Right lobe of liver (tissue), 6 donors: Measurements from ENCODE around the gene CAMTA1. TPM values are rescaled to one million over a fixed set of nuclear protein-coding genes. Genes with fewer than 3 reads are reported as not detected.

Source experiments
- ATAC-seq, 4 donors: fragments of 200-7000 bp; cut with Tn5 transposase; one replicate each; pipeline ENCODE4 v1.9.1; 2020; ENCODE audit warnings: mild to moderate bottlenecking in 4 of 4, moderate library complexity in 4 of 4
- DNase-seq, 3 donors: peaks; one replicate each; pipeline ENCODE4 v3.0.0-alpha.2; 2020
- H3K27ac ChIP-seq, 3 donors: fragments of 200-600 bp; one replicate each; pipeline ENCODE4 v1.8.0; 2022
- H3K27me3 ChIP-seq, 2 donors: fragments of 200-600 bp; one replicate each; pipeline ENCODE4 v1.8.0; 2022
- H3K36me3 ChIP-seq, 4 donors: fragments of 200-600 bp; sonication (generic) in 1 of 4; one replicate each; pipeline versions ENCODE4 v1.5.1 to v1.8.0; 2017 to 2022; ENCODE audit warnings: control low read depth in 1 of 4
- H3K4me1 ChIP-seq, 4 donors: fragments of 200-600 bp; sonication (generic) in 1 of 4; one replicate each; pipeline versions ENCODE4 v1.5.1 to v1.8.0; 2017 to 2022; ENCODE audit warnings: control low read depth in 1 of 4
- H3K4me3 ChIP-seq, 3 donors: fragments of 200-600 bp; one replicate each; pipeline ENCODE4 v1.8.0; 2022
- H3K9me3 ChIP-seq, 4 donors: fragments of 200-600 bp; sonication (generic) in 1 of 4; one replicate each; pipeline versions ENCODE4 v1.5.1 to v1.8.0; 2017 to 2022; ENCODE audit warnings: control low read depth in 1 of 4
- CTCF ChIP-seq, 4 donors: fragments of 200-600 bp in 3 of 4; fragments of 450-650 bp in 1 of 4; IDR thresholded peaks; one replicate each; pipeline versions ENCODE4 v1.5.1 to v1.8.0; 2016 to 2022; ENCODE audit warnings: antibody characterized with exemption in 4 of 4, mild to moderate bottlenecking in 2 of 4
- POLR2A ChIP-seq: fragments of 450-650 bp; IDR thresholded peaks from one replicate; pipeline ENCODE4 v1.6.1; 2017; ENCODE audit warnings: antibody characterized with exemption, mild to moderate bottlenecking
- WGBS: methylation state at CpG from one replicate; pipeline ENCODE4 v1.1.6; 2018; ENCODE audit warnings: low coverage, low lambda C conversion rate; ENCODE audit not compliant: insufficient coverage; ENCODE audit errors: missing lambda C conversion rate; 5-methylcytosine and 5-hydroxymethylcytosine counted together
- intact Hi-C, 2 donors: fragments of 100-400 bp; cut with DNase I; formaldehyde crosslinking; loops; one replicate each; pipeline versions ENCODE4 v1.11.2 to v1.14.1; 2022
- total RNA-seq, 6 experiments: library from RNA; depleted of rRNA in 2 of 6; stranded (reverse); fragments of >200 nt in 2 of 6; fragmentation: NEBNext Ultra II Directional in 3 of 6; extraction: Animal tissue kit (Norgen Biotek cat#: 25700) in 3 of 6; gene quantifications; one replicate each; pipeline versions ENCODE4 v1.1.0 to v1.2.4, GENCODE V29; 2016 to 2023
- donor health status: DM: no; HTN: yes; CAD: no.
- donor health status: DM: no; HTN: no; CAD: no.
- donor health status: DM: no; HTN: no; CAD: no.
- donor health status: DM: no; HTN: yes; CAD: no.
- donor health status: DM: no; HTN: yes; CAD: no.

CAMTA1 gene
- total RNA-seq, 6 experiments from 2014 or later, result 32.3 to 49.4 (median 37.2) TPM

GRCh38 chr1:7355646-7356045 lies 570.4 kb downstream of the CAMTA1 start:
- no peaks in the 10 kb centered on the region for H3K9me3 ChIP-seq
- TF ChIP-seq POLR2A, result no peak
- no peak for TF ChIP-seq CTCF (IDR thresholded peaks at IDR 0.05)

DNA sequence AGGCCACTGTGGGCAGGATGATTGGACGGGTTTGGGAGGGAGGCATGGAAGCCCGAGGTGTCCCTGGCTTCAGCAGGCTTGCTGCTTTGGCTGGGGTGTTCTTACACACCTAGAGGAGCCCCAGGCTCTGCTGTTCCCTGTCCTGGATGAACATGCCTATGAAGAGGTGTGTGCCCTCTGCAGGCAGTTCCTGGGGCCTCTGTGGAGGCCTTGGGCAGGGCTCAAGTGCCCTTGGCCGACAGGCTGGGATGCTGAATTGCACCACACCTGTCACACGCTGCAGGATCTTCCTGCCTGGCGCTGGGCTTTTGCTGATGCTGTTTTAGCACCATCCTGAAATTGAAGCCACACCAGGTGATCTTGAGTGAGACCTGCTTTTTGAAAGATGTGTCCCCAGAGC lies 570.8 kb downstream of the CAMTA1 start:
- ATAC-seq (no peak), DNase-seq (no peak)
- Histone ChIP-seq H3K4me3 (no peak overlapping the region), H3K36me3 (no peaks in the 10 kb centered on the region), H3K4me1 (no peaks in the 10 kb centered on the region), H3K9me3 (no peaks in the 10 kb centered on the region), H3K27ac (no peak overlapping the region), H3K27me3 (no peaks in the 10 kb centered on the region)
- intact Hi-C loops, result no loop called here
- no CpG with 5 or more reads among the region's 5 CpGs for WGBS
- no peak for TF ChIP-seq CTCF (IDR thresholded peaks at IDR 0.05)
- TF ChIP-seq POLR2A, result no peak

More at GRCh38 chr1:7355646-7356045, 570.4 kb downstream of the CAMTA1 start:
- no peaks in the 10 kb centered on the region for H3K4me1 ChIP-seq
- ATAC-seq (no peak), DNase-seq (no peak)
- no peak overlapping the region for H3K4me3 ChIP-seq
- H3K36me3 ChIP-seq, result no peaks in the 10 kb centered on the region
- WGBS, result 94% methylated on average over 2 of the region's 2 CpGs
- no peaks in the 10 kb centered on the region for H3K27me3 ChIP-seq
- H3K27ac ChIP-seq, result no peak overlapping the region
- intact Hi-C loops, result no loop called here

GRCh38 chr1:7358425-7358824 lies 573.2 kb downstream of the CAMTA1 start:
- Histone ChIP-seq H3K9me3 (no peaks in the 10 kb centered on the region), H3K27me3 (no peaks in the 10 kb centered on the region), H3K27ac (no peak overlapping the region), H3K36me3 (no peaks in the 10 kb centered on the region), H3K4me1 (no peaks in the 10 kb centered on the region), H3K4me3 (no peak overlapping the region)
- 76% methylated on average over 10 of the region's 11 CpGs for WGBS
- intact Hi-C loops, result no loop called here
- no peak for DNase-seq
- ATAC-seq, result no peak
- TF ChIP-seq POLR2A, result no peak
- no peak for TF ChIP-seq CTCF (IDR thresholded peaks at IDR 0.05)

DNA sequence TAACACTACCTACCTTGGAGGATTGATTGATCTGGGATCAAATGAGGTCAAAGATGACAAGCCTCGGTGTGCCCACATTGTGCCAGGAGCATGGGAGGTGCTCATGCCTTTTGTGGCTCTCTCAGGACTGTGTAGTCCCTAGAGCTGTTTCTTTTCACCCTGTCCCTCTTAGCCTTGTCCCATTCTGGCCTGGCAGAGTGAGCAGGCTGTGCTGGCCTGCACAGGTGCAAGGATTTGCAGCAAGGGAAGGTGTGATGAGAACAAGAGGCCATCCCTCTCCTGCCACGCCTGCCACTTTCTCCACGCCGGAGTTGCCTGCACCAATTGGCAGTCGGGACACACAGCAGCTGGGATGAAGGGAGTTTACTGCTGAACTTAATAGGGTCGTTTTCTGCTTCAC lies 575.3 kb downstream of the CAMTA1 start:
- no peak for ATAC-seq
- no peaks in the 10 kb centered on the region for H3K9me3 ChIP-seq
- H3K36me3 ChIP-seq, result no peaks in the 10 kb centered on the region
- DNase-seq, result no peak
- H3K27ac ChIP-seq, result no peak overlapping the region
- H3K4me3 ChIP-seq, result no peak overlapping the region
- H3K27me3 ChIP-seq, result no peaks in the 10 kb centered on the region
- intact Hi-C loops, result no loop called here
- 55% methylated on average over 4 of the region's 6 CpGs for WGBS
- TF ChIP-seq CTCF (IDR thresholded peaks at IDR 0.05) (no peak), POLR2A (no peak)
- H3K4me1 ChIP-seq, result no peaks in the 10 kb centered on the region

- intact Hi-C loops, result no loop called here
- Histone ChIP-seq H3K4me3 (no peak overlapping the region), H3K27me3 (no peaks in the 10 kb centered on the region), H3K4me1 (peaks cover 0 to 11% (median 0%) of the 10 kb centered on the region in 4 donors), H3K36me3 (no peaks in the 10 kb centered on the region), H3K27ac (no peak overlapping the region), H3K9me3 (no peaks in the 10 kb centered on the region)
- WGBS, result 79% methylated on average over 4 of the region's 4 CpGs
- DNase-seq, result no peak
- TF ChIP-seq POLR2A (no peak), CTCF (IDR thresholded peaks at IDR 0.05) (no peak)
- no peak for ATAC-seq
Measured at GRCh38 chr1:7362947-7363346, 577.7 kb downstream of the CAMTA1 start.
